Gastrocnemius medialis (tissue), 4 donors: ENCODE results near the gene SERAC1. TPM values are rescaled to one million over a fixed set of nuclear protein-coding genes. Genes with fewer than 3 reads are reported as not detected.
"Not testable (repeated sequence)": the region's sequence is repeated elsewhere in the genome, so short reads cannot be mapped to it uniquely, and the experiment has no call there.

Experiments
- ATAC-seq, 2 donors: fragments of 150-250 bp; one replicate each; pipeline ENCODE4 v1.9.1; 2016
- DNase-seq, 2 donors: peaks; one replicate each; pipeline ENCODE4 v3.0.0-alpha.2; 2019
- H3K27ac ChIP-seq, 4 donors: fragments of 200-600 bp; sonication (generic); 1 replicate in 1 of 4; 2 replicates in 3 of 4; pipeline ENCODE4 v1.5.1; 2016 to 2018; ENCODE audit warnings: mild to moderate bottlenecking in 2 of 4, moderate library complexity in 1 of 4
- H3K27me3 ChIP-seq, 3 donors: fragments of 200-600 bp; sonication (generic) in 2 of 3; 1 replicate in 1 of 3; 2 replicates in 2 of 3; pipeline versions ENCODE4 v1.5.1 to v1.6.0; 2016 to 2019; ENCODE audit warnings: mild to moderate bottlenecking in 1 of 3, moderate library complexity in 1 of 3
- H3K36me3 ChIP-seq, 2 donors: fragments of 200-600 bp; sonication (generic) in 1 of 2; one replicate each; pipeline ENCODE4 v1.5.1; 2017 to 2018
- H3K4me1 ChIP-seq, 2 donors: fragments of 200-600 bp; sonication (generic) in 1 of 2; one replicate each; pipeline ENCODE4 v1.5.1; 2016 to 2017; ENCODE audit warnings: mild to moderate bottlenecking in 2 of 2
- H3K4me3 ChIP-seq, 4 donors: fragments of 200-600 bp; sonication (generic) in 3 of 4; 1 replicate in 1 of 4; 2 replicates in 3 of 4; pipeline ENCODE4 v1.5.1; 2016 to 2019; ENCODE audit warnings: mild to moderate bottlenecking in 2 of 4
- H3K9me3 ChIP-seq, 3 donors: fragments of 200-600 bp; sonication (generic) in 2 of 3; 1 replicate in 1 of 3; 2 replicates in 2 of 3; pipeline ENCODE4 v1.5.1; 2016 to 2019
- CTCF ChIP-seq, 5 experiments: fragments of 450-650 bp in 3 of 5; fragments of 200-600 bp in 2 of 5; sonication (generic) in 2 of 5; IDR thresholded peaks in 4 of 5; conservative IDR thresholded peaks in 1 of 5; 1 replicate in 4 of 5; 2 replicates in 1 of 5; pipeline ENCODE4 v1.5.1; 2016 to 2019; ENCODE audit warnings: antibody characterized with exemption in 5 of 5, mild to moderate bottlenecking in 3 of 5, moderate library complexity in 3 of 5
- POLR2A ChIP-seq, 2 donors: fragments of 450-650 bp; IDR thresholded peaks; one replicate each; pipeline ENCODE4 v1.6.1; 2017; ENCODE audit warnings: antibody characterized with exemption in 2 of 2, mild to moderate bottlenecking in 2 of 2, moderate library complexity in 2 of 2
- in situ Hi-C, 4 donors: fragments of 200-750 bp; cut with MboI; loops; one replicate each; pipeline versions ENCODE4 v1.15.0 to v1.8.0; 2017; ENCODE audit warnings: low sequenced_read_pairs in 4 of 4
- intact Hi-C: fragments of 100-400 bp; cut with DNase I; formaldehyde crosslinking; loops from one replicate; pipeline ENCODE4 v1.15.1; 2023; ENCODE audit warnings: low total_unique reads
- total RNA-seq, 4 donors: library from RNA; depleted of rRNA; stranded (reverse); fragments of >200 nt; gene quantifications; one replicate each; pipeline versions ENCODE4 v1.1.0 to v1.2.3, GENCODE V29; 2016

Gene SERAC1
- total RNA-seq, 4 donors from 2014 or later = 8.1 to 15.5 (median 11.5) TPM

- Histone ChIP-seq H3K27me3 (no peaks in the 10 kb centered on the region), H3K4me3 (no peak overlapping the region), H3K4me1 (peaks cover 31 to 34% of the 10 kb centered on the region in 2 donors), H3K36me3 (no peaks in the 10 kb centered on the region), H3K9me3 (no peaks in the 10 kb centered on the region), H3K27ac (no peak overlapping the region)
- DNase-seq = no peak
- peak; percentile 30 to 42 for ATAC-seq
- intact Hi-C loops = no loop called here
- in situ Hi-C loops = no loop called here
- no peak for TF ChIP-seq POLR2A (IDR thresholded peaks at IDR 0.05)
- TF ChIP-seq CTCF (IDR thresholded peaks at IDR 0.05 in 4 of 5, conservative IDR thresholded peaks at IDR 0.05 in 1 of 5) = no peak
Observed at GRCh38 chr6:158174514-158174913, 6.5 kb upstream of the SERAC1 start.

GRCh38 chr6:158174024-158174423, 6.0 kb upstream of the SERAC1 start:
- H3K27ac ChIP-seq = no peak overlapping the region
- no peak for TF ChIP-seq POLR2A (IDR thresholded peaks at IDR 0.05)
- TF ChIP-seq CTCF (IDR thresholded peaks at IDR 0.05 in 4 of 5, conservative IDR thresholded peaks at IDR 0.05 in 1 of 5) = no peak
- DNase-seq (no peak), ATAC-seq (no peak)
- intact Hi-C loops (no loop called here), in situ Hi-C loops (no loop called here)
- H3K9me3 ChIP-seq = no peaks in the 10 kb centered on the region
- no peaks in the 10 kb centered on the region for H3K27me3 ChIP-seq
- no peaks in the 10 kb centered on the region for H3K36me3 ChIP-seq
- peaks cover 31 to 34% of the 10 kb centered on the region in 2 donors for H3K4me1 ChIP-seq
- no peak overlapping the region for H3K4me3 ChIP-seq

- ATAC-seq = no peak
- Histone ChIP-seq H3K4me1 (peaks cover 36 to 43% of the 10 kb centered on the region in 2 donors), H3K27ac (peak overlapping the region in 1 of 4 donors; percentile 54), H3K4me3 (no peak overlapping the region), H3K9me3 (no peaks in the 10 kb centered on the region), H3K36me3 (no peaks in the 10 kb centered on the region), H3K27me3 (no peaks in the 10 kb centered on the region)
- intact Hi-C loops (no loop called here), in situ Hi-C loops (no loop called here)
- no peak for DNase-seq
- TF ChIP-seq POLR2A (IDR thresholded peaks at IDR 0.05) (no peak), CTCF (IDR thresholded peaks at IDR 0.05 in 4 of 5, conservative IDR thresholded peaks at IDR 0.05 in 1 of 5) (no peak)
Observed at GRCh38 chr6:158172001-158172400, 3.9 kb upstream of the SERAC1 start.

GRCh38 chr6:158170656-158171081, 2.6 kb upstream of the SERAC1 start:
- intact Hi-C loops = no loop called here
- Histone ChIP-seq H3K27ac (peak overlapping the region in 3 of 4 donors; percentile 6 to 54 (median 36)), H3K4me3 (no peak overlapping the region), H3K4me1 (peaks cover 41 to 46% of the 10 kb centered on the region in 2 donors), H3K27me3 (no peaks in the 10 kb centered on the region), H3K36me3 (no peaks in the 10 kb centered on the region), H3K9me3 (no peaks in the 10 kb centered on the region)
- ATAC-seq = no peak
- no peak for TF ChIP-seq POLR2A (IDR thresholded peaks at IDR 0.05)
- no peak for TF ChIP-seq CTCF (IDR thresholded peaks at IDR 0.05 in 4 of 5, conservative IDR thresholded peaks at IDR 0.05 in 1 of 5)
- in situ Hi-C loops = no loop called here
- DNase-seq = no peak

- in situ Hi-C loops, ATAC-seq, DNase-seq, H3K4me3 ChIP-seq, H3K36me3 ChIP-seq, H3K9me3 ChIP-seq, H3K27me3 ChIP-seq: not testable (repeated sequence)
- Histone ChIP-seq H3K4me1 (peaks cover 34 to 45% of the 10 kb centered on the region in 2 donors), H3K27ac (peak overlapping the region; percentile 6 to 54 (median 37))
- intact Hi-C loops = loop anchor here (10.0 kb wide), 1 partner anchor 335 kb away; no protein-coding TSS in a partner anchor
Observed at GRCh38 chr6:158169634-158170033, 1.6 kb upstream of the SERAC1 start.
